Small intestine (tissue), 7 donors: Measurements from ENCODE around the gene SH3D21. TPM values are rescaled to one million over a fixed set of nuclear protein-coding genes. Genes with fewer than 3 reads are reported as not detected.

Experiments
- DNase-seq, 2 donors: peaks; one replicate each; pipeline versions ENCODE4 v3.0.0 to v3.0.0-alpha.2; 2013
- FAIRE-seq: peaks from 2 replicates; lab custom pipeline; 2012; peaks lifted over from hg19 to GRCh38; lab: Jason Lieb, UNC
- H3K27ac ChIP-seq, 3 donors: one replicate each; pipeline ENCODE4 v1.5.1; 2013; ENCODE audit warnings: low read length in 2 of 3, mild to moderate bottlenecking in 2 of 3, control low read depth in 1 of 3, inconsistent platforms in 1 of 3, low read depth in 1 of 3, moderate library complexity in 1 of 3
- H3K27me3 ChIP-seq, 3 donors: one replicate each; pipeline ENCODE4 v1.6.1; 2013; ENCODE audit warnings: low read length in 3 of 3, inconsistent platforms in 1 of 3; ENCODE audit not compliant: control insufficient read depth in 3 of 3, insufficient read depth in 3 of 3
- H3K36me3 ChIP-seq, 3 donors: one replicate each; pipeline ENCODE4 v1.6.1; 2013; ENCODE audit warnings: low read length in 3 of 3, inconsistent platforms in 1 of 3, low read depth in 1 of 3, mild to moderate bottlenecking in 1 of 3, moderate library complexity in 1 of 3; ENCODE audit not compliant: control insufficient read depth in 3 of 3, insufficient read depth in 2 of 3
- H3K4me1 ChIP-seq, 3 donors: one replicate each; pipeline ENCODE4 v1.6.1; 2013; ENCODE audit warnings: low read length in 2 of 3, inconsistent platforms in 1 of 3, low read depth in 1 of 3, mild to moderate bottlenecking in 1 of 3, moderate library complexity in 1 of 3; ENCODE audit not compliant: control insufficient read depth in 3 of 3, insufficient read depth in 2 of 3
- H3K4me3 ChIP-seq, 3 donors: one replicate each; pipeline ENCODE4 v1.5.1; 2013; ENCODE audit warnings: low read length in 3 of 3, control low read depth in 1 of 3, inconsistent platforms in 1 of 3, low read depth in 1 of 3, mild to moderate bottlenecking in 1 of 3, moderate library complexity in 1 of 3
- H3K9me3 ChIP-seq, 2 donors: one replicate each; pipeline ENCODE4 v1.6.1; 2013; ENCODE audit warnings: low read depth in 1 of 2, low read length in 1 of 2; ENCODE audit not compliant: control insufficient read depth in 2 of 2, insufficient read depth in 1 of 2
- WGBS, 3 donors: extraction: QIAGEN DNeasy Blood & Tissue Kit; methylation state at CpG; one replicate each; pipeline ENCODE4 v1.1.7; 2013; 5-methylcytosine and 5-hydroxymethylcytosine counted together
- polyA plus RNA-seq, 4 donors: library from polyadenylated mRNA; stranded (reverse) in 3 of 4; unstranded in 1 of 4; fragments of 200-250 nt in 3 of 4; fragments of 120-200 nt in 1 of 4; gene quantifications; one replicate each; pipeline versions ENCODE4 v1.2.1 to v1.2.3, GENCODE V29; 2013
- donor health status: healthy with polysubstance abuse.
- donor health status: control.
- donor health status: control.
- donor health status: Bipolar disorder and iron deficiency.
- donor health status: healthy.

SH3D21 gene
- polyA plus RNA-seq, 4 donors = 4.0 to 26.2 (median 23.9) TPM

DNA sequence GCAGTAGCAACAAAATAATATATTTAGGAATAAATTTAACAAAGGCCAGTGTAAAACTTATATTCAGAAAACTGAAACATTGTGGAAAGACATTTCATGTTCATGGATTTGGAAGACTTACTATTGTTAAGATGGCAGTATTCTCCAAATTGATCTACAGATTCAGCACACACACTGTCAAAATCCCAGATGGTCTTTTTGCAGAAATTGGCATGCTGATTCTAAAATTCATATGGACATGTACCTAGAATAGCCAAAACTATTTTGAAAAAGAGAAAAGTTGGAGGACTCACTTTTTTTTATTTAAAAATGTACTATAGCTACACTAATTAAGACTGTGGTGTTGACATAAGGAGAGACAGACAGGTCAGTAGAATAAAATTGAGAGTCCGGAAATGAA, 32.0 kb upstream of the SH3D21 start:
- Histone ChIP-seq H3K27ac (no peak overlapping the region), H3K4me1 (peaks cover 0 to 7% (median 0%) of the 10 kb centered on the region in 3 donors), H3K9me3 (no peaks in the 10 kb centered on the region), H3K27me3 (no peaks in the 10 kb centered on the region), H3K4me3 (no peak overlapping the region), H3K36me3 (peaks cover 2 to 42% (median 4%) of the 10 kb centered on the region in 3 donors)
- WGBS, 3 donors = 95 to 100% (median 100%) methylated on average over 1 of the region's 1 CpG
- FAIRE-seq (no peak), DNase-seq (no peak)

DNA sequence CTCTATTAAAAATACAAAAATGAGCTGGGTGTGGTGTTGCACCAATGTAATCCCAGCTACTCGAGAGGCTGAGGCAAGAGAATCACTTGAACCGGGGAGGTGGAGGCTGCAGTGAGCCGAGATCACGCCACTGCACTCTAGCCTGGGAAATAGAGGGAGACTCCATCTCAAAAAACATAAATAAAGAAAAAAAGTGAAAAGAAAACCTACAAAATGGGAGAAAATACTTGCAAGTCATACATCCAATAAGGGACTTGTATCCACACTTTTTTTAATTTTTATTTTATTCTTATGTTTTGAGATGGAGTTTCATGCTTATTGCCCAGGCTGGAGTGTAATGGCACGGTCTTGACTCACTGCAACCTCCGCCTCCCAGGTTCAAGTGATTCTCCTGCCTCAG, 29.5 kb upstream of the SH3D21 start:
- no peak overlapping the region for H3K27ac ChIP-seq
- no peak overlapping the region for H3K4me3 ChIP-seq
- no peak for DNase-seq
- H3K4me1 ChIP-seq = peaks cover 0 to 7% (median 0%) of the 10 kb centered on the region in 3 donors
- no peak for FAIRE-seq
- no peaks in the 10 kb centered on the region for H3K9me3 ChIP-seq
- H3K36me3 ChIP-seq = peaks cover 0 to 34% (median 2%) of the 10 kb centered on the region in 3 donors
- H3K27me3 ChIP-seq = no peaks in the 10 kb centered on the region
- 95 to 98% (median 97%) methylated on average over 6 of the region's 6 CpGs for WGBS, 3 donors

DNA sequence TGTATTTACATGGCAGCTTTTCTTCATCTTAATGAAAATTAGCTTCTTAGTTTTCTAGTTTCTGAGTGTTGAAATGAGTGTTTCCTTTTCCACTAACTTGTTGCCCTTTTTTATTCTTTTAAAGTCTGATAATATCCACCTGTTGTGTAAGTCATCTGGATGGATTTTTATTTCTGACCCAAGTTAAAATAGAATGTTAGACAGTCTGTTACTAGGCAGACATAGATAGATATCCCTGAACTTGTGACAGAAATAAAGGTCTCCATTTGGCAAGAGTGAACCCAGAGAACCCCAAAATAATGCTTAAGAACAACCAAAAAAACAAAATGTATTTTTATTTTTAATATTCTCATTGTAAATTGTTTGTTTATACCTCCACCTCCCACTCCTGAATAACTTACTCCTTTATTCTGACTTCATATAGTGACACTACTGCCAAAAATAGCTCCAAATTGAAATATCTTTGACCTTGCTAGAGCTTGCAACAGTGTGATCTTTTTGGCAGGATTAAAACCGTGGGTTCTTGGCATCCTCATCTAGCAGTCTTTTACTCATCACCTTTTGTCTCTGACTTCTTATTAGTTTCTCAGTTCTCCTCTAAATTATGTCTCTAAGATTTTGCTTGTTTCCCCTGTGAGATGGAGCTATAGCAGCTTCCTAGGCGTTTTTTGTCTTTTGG, 26.9 kb upstream of the SH3D21 start:
- WGBS, 3 donors = 64 to 70% (median 67%) methylated on average over 2 of the region's 2 CpGs
- H3K4me1 ChIP-seq = no peaks in the 10 kb centered on the region
- no peaks in the 10 kb centered on the region for H3K9me3 ChIP-seq
- DNase-seq = no peak
- H3K36me3 ChIP-seq = peaks cover 0 to 36% (median 2%) of the 10 kb centered on the region in 3 donors
- no peak overlapping the region for H3K27ac ChIP-seq
- H3K27me3 ChIP-seq = no peaks in the 10 kb centered on the region
- no peak for FAIRE-seq
- H3K4me3 ChIP-seq = no peak overlapping the region

DNA sequence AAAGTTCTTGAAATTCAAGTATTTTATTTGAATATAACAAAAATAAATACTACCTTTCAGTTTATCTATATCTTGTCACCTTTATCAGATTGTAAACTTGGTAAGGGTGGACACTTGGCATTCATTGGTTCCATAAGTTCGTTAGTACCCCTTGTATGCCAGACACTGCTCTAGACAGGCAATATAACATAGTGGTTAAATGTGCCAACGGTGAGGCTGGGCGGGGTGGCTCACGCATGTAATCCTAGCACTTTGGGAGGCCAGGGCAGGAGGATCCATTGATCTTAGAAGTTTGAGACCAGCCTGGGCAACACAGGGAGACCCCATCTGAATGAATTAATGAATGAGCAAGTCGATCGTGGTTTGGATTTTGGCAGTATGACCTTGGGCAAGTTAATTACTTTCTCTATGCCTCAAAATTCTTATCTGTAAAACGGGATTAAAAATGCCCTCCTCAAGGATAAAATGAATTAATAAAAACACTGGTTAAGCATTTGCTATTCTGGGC, 26.3 kb upstream of the SH3D21 start:
- Histone ChIP-seq H3K27ac (no peak overlapping the region), H3K27me3 (no peaks in the 10 kb centered on the region), H3K9me3 (no peaks in the 10 kb centered on the region), H3K4me1 (no peaks in the 10 kb centered on the region), H3K4me3 (no peak overlapping the region), H3K36me3 (peaks cover 0 to 33% (median 5%) of the 10 kb centered on the region in 3 donors)
- DNase-seq = no peak
- 63 to 66% (median 65%) methylated on average over 7 of the region's 7 CpGs for WGBS, 3 donors
- no peak for FAIRE-seq

DNA sequence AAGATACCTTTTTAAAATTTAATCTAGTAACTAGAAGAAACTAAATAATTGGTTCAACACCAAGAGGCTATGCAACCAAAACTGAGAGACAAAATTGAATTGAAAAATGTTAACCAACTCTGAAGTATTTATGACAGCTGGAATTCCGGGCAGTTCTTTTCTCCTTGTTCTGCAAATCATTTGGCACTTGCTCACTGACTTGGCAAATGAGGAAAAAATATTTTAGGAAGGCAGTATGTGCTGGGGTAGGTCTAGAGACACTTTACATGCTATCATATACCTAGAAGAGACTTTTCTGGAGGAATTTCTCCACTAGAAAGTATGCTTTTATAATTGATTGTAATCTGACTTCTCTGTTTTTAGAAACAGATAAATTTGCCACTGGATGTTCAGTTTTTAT, 22.1 kb upstream of the SH3D21 start:
- Histone ChIP-seq H3K36me3 (peaks cover 9 to 28% (median 20%) of the 10 kb centered on the region in 3 donors), H3K27ac (no peak overlapping the region), H3K4me3 (no peak overlapping the region), H3K4me1 (no peaks in the 10 kb centered on the region), H3K9me3 (no peaks in the 10 kb centered on the region), H3K27me3 (no peaks in the 10 kb centered on the region)
- WGBS, 3 donors = 74 to 95% (median 78%) methylated on average over 1 of the region's 1 CpG
- DNase-seq = no peak
- FAIRE-seq = no peak

DNA sequence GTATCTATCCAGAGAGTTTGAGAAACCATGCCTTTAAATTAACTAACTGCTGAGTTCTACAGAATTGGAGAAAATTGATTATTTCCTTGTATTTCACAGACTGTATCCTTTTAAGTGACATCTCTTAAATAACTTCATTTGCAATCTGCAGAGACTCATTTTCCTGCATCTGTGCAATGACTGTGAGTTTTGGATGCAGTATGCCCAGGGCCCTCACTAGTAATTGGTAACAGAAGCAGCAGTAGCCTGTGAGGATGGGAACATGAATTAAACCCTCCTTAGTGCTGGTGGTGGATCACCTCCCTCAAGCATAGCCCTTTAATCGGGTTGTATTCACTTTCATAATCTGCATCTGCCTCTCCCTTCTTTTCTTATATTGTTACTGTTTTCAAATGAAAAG, 21.7 kb upstream of the SH3D21 start:
- Histone ChIP-seq H3K4me1 (no peaks in the 10 kb centered on the region), H3K36me3 (peaks cover 11 to 31% (median 22%) of the 10 kb centered on the region in 3 donors), H3K4me3 (no peak overlapping the region), H3K27me3 (no peaks in the 10 kb centered on the region), H3K9me3 (no peaks in the 10 kb centered on the region), H3K27ac (no peak overlapping the region)
- DNase-seq = no peak
- FAIRE-seq = no peak
- WGBS, 3 donors = 66 to 72% (median 68%) methylated on average over 1 of the region's 1 CpG

DNA sequence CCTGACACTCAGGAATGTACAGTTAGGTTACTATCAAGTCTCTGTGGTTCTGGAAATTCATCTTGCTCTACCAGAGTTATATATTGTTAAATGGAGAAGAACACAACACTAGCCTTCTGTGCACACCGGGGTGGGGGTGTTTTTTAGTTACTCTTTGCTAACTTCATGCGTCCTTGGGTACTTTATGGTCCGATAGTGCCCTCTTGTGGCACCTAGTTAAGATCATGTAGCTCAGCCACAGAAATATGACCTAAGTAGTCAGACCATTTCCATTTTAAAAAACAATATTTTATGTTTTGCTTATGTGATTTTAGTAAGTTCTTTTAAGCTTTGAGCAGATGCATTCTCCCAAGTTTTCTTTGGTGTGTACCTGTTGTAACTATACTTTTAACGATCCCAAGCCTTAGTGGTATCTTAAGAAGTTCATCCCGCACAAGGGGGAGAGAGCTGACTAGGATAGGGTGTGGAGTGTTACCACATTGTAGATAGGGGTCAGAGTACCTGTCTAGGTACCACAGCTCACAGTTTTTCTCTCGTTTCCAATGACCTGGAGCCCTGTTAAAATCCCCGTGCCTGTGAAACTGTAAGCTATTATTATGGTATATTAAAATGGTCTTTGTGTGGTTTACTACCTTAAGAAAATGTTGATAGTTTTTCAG, 20.6 kb upstream of the SH3D21 start:
- no peaks in the 10 kb centered on the region for H3K27me3 ChIP-seq
- no peak overlapping the region for H3K27ac ChIP-seq
- no peaks in the 10 kb centered on the region for H3K4me1 ChIP-seq
- peak; percentile 82 to 90 for DNase-seq
- no peak overlapping the region for H3K4me3 ChIP-seq
- no peaks in the 10 kb centered on the region for H3K9me3 ChIP-seq
- H3K36me3 ChIP-seq = peaks cover 15 to 42% (median 25%) of the 10 kb centered on the region in 3 donors
- WGBS, 3 donors = 39 to 47% (median 47%) methylated on average over 7 of the region's 7 CpGs
- FAIRE-seq = no peak

DNA sequence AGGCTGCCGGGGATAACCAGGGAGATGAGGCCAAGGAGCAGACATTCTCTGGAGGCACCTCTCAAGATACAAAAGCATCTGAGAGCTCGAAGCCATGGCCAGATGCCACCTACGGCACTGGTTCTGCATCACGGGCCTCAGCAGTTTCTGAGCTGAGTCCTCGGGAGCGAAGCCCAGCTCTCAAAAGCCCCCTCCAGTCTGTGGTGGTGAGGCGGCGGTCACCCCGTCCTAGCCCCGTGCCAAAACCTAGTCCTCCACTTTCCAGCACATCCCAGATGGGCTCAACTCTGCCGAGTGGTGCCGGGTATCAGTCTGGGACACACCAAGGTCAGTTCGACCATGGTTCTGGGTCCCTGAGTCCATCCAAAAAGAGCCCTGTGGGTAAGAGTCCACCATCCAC, 19.4 kb upstream of the SH3D21 start:
- no peak overlapping the region for H3K27ac ChIP-seq
- H3K27me3 ChIP-seq = no peaks in the 10 kb centered on the region
- H3K4me3 ChIP-seq = no peak overlapping the region
- 93 to 95% (median 94%) methylated on average over 13 of the region's 13 CpGs for WGBS, 3 donors
- FAIRE-seq (no peak), DNase-seq (no peak)
- H3K36me3 ChIP-seq = peaks cover 15 to 42% (median 33%) of the 10 kb centered on the region in 3 donors
- H3K9me3 ChIP-seq = no peaks in the 10 kb centered on the region
- H3K4me1 ChIP-seq = no peaks in the 10 kb centered on the region
